Stomach (tissue), 9 donors: Measurements from ENCODE around the gene NCAM1. TPM values are rescaled to one million over a fixed set of nuclear protein-coding genes. Genes with fewer than 3 reads are reported as not detected.

Experiments used
- DNase-seq, 2 donors: peaks; one replicate each; pipeline versions ENCODE4 v3.0.0 to v3.0.0-alpha.2; 2013 to 2019
- H3K27ac ChIP-seq, 5 donors: fragments of 200-600 bp in 4 of 5; sonication (generic) in 4 of 5; one replicate each; pipeline ENCODE4 v1.5.1; 2013 to 2019; ENCODE audit warnings: mild to moderate bottlenecking in 1 of 5, moderate library complexity in 1 of 5
- H3K27me3 ChIP-seq, 3 donors: fragments of 200-600 bp; sonication (generic); one replicate each; pipeline ENCODE4 v1.5.1; 2017 to 2019; ENCODE audit warnings: mixed run types in 1 of 3
- H3K36me3 ChIP-seq, 4 donors: fragments of 200-600 bp; sonication (generic); 1 replicate in 3 of 4; 2 replicates in 1 of 4; pipeline ENCODE4 v1.5.1; 2016 to 2019
- H3K4me1 ChIP-seq, 4 donors: fragments of 200-600 bp; sonication (generic); one replicate each; pipeline ENCODE4 v1.5.1; 2016 to 2019
- H3K4me3 ChIP-seq, 4 donors: fragments of 200-600 bp; sonication (generic) in 3 of 4; one replicate each; pipeline ENCODE4 v1.5.1; 2016 to 2019; ENCODE audit warnings: mild to moderate bottlenecking in 1 of 4
- H3K9me3 ChIP-seq, 4 donors: fragments of 200-600 bp; sonication (generic); one replicate each; pipeline ENCODE4 v1.5.1; 2016 to 2019
- CTCF ChIP-seq, 7 experiments: fragments of 450-650 bp in 4 of 7; fragments of 200-600 bp in 3 of 7; sonication (generic) in 3 of 7; IDR thresholded peaks; one replicate each; pipeline ENCODE4 v1.5.1; 2016 to 2019; ENCODE audit warnings: antibody characterized with exemption in 7 of 7, control low read depth in 2 of 7, mild to moderate bottlenecking in 1 of 7
- EP300 ChIP-seq: sonication (generic); formaldehyde crosslinking; IDR thresholded peaks from one replicate; pipeline ENCODE4 v1.6.1; 2017; ENCODE audit warnings: antibody characterized with exemption
- POLR2A ChIP-seq, 4 donors: fragments of 450-650 bp; IDR thresholded peaks; one replicate each; pipeline ENCODE4 v1.6.1; 2016; ENCODE audit warnings: antibody characterized with exemption in 4 of 4, control low read depth in 2 of 4, mild to moderate bottlenecking in 1 of 4, moderate library complexity in 1 of 4
- POLR2AphosphoS5 ChIP-seq, 3 donors: sonication (generic); formaldehyde crosslinking; IDR thresholded peaks; one replicate each; pipeline ENCODE4 v1.6.1; 2016; ENCODE audit warnings: antibody characterized with exemption in 3 of 3
- WGBS, 5 donors: extraction: QIAGEN DNeasy Blood & Tissue Kit in 3 of 5; methylation state at CpG; one replicate each; pipeline versions ENCODE4 v1.1.5 to v1.1.7; 2013 to 2018; 5-methylcytosine and 5-hydroxymethylcytosine counted together
- intact Hi-C: fragments of 100-400 bp; cut with DNase I; formaldehyde crosslinking; loops from one replicate; pipeline ENCODE4 v1.15.1; 2023; ENCODE audit warnings: low total_unique reads
- polyA plus RNA-seq, 3 donors: library from polyadenylated mRNA; stranded (reverse); fragments of 200-250 nt; gene quantifications; one replicate each; pipeline ENCODE4 v1.2.3, GENCODE V29; 2013
- total RNA-seq, 5 donors: library from RNA; depleted of rRNA; stranded (reverse); fragments of >200 nt; gene quantifications; one replicate each; pipeline versions ENCODE4 v1.1.0 to v1.2.3, GENCODE V29; 2014 to 2016
- donor health status: healthy with polysubstance abuse.
- donor health status: Bipolar disorder and iron deficiency.
- donor health status: healthy.

NCAM1 gene
- total and polyA plus RNA-seq, 8 donors, result 5.7 to 84.8 (median 28.9) TPM

DNA sequence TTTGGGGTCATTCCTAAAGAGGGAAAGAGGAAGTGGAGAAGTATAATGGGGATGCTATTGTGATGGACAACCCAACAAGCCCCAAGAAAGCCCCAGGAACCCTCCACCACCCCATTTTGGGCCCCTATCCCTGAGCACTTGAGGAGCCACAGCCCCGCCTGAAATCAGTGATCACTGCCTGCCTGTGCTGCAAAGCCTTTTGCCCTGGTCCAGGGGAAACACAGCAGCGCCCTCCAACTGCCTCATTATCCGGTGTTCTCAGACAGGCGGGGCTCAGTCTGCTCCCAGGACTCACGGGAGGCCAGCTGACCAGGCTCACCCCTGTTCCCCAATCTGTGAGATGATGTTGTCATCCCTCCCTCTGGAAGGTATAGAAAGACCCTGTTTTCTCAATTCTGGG lies 308.4 kb downstream of the NCAM1 start:
- TF ChIP-seq EP300 (no peak), POLR2A (IDR thresholded peaks at IDR 0.05) (no peak), POLR2AphosphoS5 (IDR thresholded peaks at IDR 0.05) (no peak), CTCF (IDR thresholded peaks at IDR 0.05) (no peak)
- Histone ChIP-seq H3K27ac (no peak overlapping the region), H3K4me3 (no peak overlapping the region), H3K36me3 (peaks cover 0 to 52% (median 4%) of the 10 kb centered on the region in 4 donors), H3K4me1 (no peaks in the 10 kb centered on the region), H3K9me3 (no peaks in the 10 kb centered on the region), H3K27me3 (no peaks in the 10 kb centered on the region)
- 83 to 94% (median 90%) methylated on average over 5 of the region's 5 CpGs for WGBS, 5 donors
- intact Hi-C loops, result no loop called here
- DNase-seq, result no peak

DNA sequence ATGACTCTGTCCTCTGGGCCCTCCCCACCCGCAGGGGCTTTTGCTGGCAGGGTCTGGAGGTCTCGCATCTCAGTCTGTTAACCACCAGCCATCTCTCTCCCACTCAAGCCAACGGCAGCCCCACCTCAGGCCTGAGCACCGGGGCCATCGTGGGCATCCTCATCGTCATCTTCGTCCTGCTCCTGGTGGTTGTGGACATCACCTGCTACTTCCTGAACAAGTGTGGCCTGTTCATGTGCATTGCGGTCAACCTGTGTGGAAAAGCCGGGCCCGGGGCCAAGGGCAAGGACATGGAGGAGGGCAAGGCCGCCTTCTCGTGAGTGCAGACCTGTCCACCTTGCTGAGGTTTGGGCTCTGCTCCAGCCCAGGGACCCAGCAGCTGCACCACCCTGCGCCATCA lies 308.9 kb downstream of the NCAM1 start:
- H3K27me3 ChIP-seq, result no peaks in the 10 kb centered on the region
- H3K36me3 ChIP-seq, result peaks cover 0 to 53% (median 4%) of the 10 kb centered on the region in 4 donors
- no peak overlapping the region for H3K27ac ChIP-seq
- intact Hi-C loops, result no loop called here
- WGBS, 5 donors, result 86 to 96% (median 94%) methylated on average over 5 to 13 of the region's 13 CpGs
- DNase-seq, result peak in 1 of 2 donors; percentile 35
- no peaks in the 10 kb centered on the region for H3K9me3 ChIP-seq
- H3K4me1 ChIP-seq, result no peaks in the 10 kb centered on the region
- TF ChIP-seq POLR2AphosphoS5 (IDR thresholded peaks at IDR 0.05), result no peak
- TF ChIP-seq EP300, result no peak
- no peak for TF ChIP-seq CTCF (IDR thresholded peaks at IDR 0.05)
- TF ChIP-seq POLR2A (IDR thresholded peaks at IDR 0.05), result no peak
- H3K4me3 ChIP-seq, result no peak overlapping the region

GRCh38 chr11:113271551-113272245 lies 310.5 kb downstream of the NCAM1 start:
- H3K36me3 ChIP-seq, result peaks cover 0 to 59% (median 5%) of the 10 kb centered on the region in 4 donors
- no peaks in the 10 kb centered on the region for H3K4me1 ChIP-seq
- TF ChIP-seq POLR2AphosphoS5 (IDR thresholded peaks at IDR 0.05) (no peak), POLR2A (IDR thresholded peaks at IDR 0.05) (no peak), CTCF (IDR thresholded peaks at IDR 0.05) (no peak), EP300 (no peak)
- 90 to 95% (median 91%) methylated on average over 13 to 14 of the region's 14 CpGs for WGBS, 5 donors
- H3K27me3 ChIP-seq, result no peaks in the 10 kb centered on the region
- H3K27ac ChIP-seq, result no peak overlapping the region
- intact Hi-C loops, result no loop called here
- H3K4me3 ChIP-seq, result no peak overlapping the region
- no peaks in the 10 kb centered on the region for H3K9me3 ChIP-seq
- no peak for DNase-seq

- H3K9me3 ChIP-seq, result no peaks in the 10 kb centered on the region
- H3K4me3 ChIP-seq, result no peak overlapping the region
- intact Hi-C loops, result no loop called here
- no peak for TF ChIP-seq EP300
- no peak for TF ChIP-seq POLR2AphosphoS5 (IDR thresholded peaks at IDR 0.05)
- no peak for TF ChIP-seq CTCF (IDR thresholded peaks at IDR 0.05)
- no peak for DNase-seq
- H3K27ac ChIP-seq, result no peak overlapping the region
- H3K36me3 ChIP-seq, result peaks cover 0 to 59% (median 5%) of the 10 kb centered on the region in 4 donors
- no peaks in the 10 kb centered on the region for H3K27me3 ChIP-seq
- H3K4me1 ChIP-seq, result no peaks in the 10 kb centered on the region
- WGBS, 5 donors, result 69 to 74% (median 71%) methylated on average over 5 of the region's 5 CpGs
These were observed 311.1 kb downstream of the NCAM1 start for GRCh38 chr11:113272281-113272680.
